Ammon's horn (tissue), 1 donor: ENCODE results near the gene DOCK4.

Experiments
- DNase-seq: peaks from one replicate; pipeline ENCODE4 v3.0.0-alpha.2; 2016; ENCODE audit warnings: low spot score

The DOCK4 gene

DNA sequence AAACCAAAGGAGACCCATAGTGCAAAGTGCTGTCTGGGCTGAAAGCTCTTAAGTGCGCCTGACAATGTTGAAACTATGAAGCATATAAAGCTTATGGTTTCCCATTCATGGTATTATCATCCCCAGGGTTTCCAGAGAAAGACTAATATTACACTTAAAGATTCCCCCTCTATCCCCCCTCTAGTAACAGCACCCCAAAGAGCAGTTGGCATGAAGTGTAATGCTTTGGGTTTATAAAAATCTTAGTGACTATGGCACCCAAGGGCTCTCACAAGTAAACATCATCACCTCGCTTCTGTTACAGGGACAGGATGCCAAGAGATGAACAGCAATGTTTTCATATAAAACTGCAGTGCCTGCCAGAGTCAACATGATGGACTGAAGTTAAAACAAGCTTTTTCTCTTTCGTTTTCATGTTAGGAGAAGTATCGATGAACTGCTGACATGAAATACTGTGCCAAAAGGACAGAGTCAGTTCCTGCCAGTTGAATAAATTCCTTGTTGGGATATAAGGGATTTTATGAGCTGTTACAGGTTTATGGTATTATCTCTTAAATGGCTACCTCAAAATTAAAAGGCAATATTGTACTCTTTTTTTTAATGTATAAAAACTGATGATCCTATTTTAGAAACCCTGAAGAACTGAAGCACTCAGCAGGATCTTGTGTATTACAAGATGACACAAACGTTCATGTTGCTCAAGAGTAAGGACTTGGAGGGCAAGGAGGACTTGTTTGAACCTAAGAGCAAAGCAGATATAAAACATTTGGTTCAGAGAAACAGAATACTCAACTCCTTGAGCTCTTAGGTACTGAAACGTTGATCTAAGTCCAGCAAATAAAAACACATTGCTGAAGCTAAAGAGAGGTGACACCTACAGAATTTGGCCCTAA, 440.2 kb downstream of the DOCK4 start:
- DNase-seq: no peak

DNA sequence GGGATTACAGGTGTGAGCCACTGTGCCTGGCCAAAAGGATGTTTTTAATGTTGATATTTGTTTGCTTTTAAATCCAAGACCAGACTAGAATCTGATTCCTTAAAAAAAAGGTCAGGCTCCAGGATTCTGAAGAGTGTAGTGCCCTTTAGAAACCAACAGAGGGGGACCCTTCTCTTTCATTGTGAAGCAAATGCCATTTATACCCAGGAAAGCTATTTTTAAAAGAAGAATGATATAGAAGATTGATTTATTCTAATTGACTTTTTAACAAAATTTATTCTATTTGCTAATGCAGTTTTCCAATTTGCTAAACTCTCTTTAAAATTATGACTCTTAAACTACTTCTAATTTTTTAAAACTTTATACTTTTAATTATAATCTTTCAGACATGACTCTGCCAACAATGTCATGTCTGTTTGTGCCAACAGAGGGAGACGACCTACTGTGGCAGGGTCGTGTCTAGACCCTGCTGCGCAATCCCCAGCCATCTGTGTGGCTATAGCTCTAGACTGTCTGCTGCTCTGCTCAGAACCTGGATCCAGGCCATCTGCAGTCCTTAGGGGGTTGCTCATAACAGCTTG, 442.9 kb downstream of the DOCK4 start:
- DNase-seq: no peak

- DNase-seq: no peak
Measured at GRCh38 chr7:111762799-111763198, 443.4 kb downstream of the DOCK4 start.

GRCh38 chr7:111762211-111762610, 444.0 kb downstream of the DOCK4 start:
- no peak for DNase-seq

GRCh38 chr7:111760043-111760442, 446.2 kb downstream of the DOCK4 start:
- DNase-seq: peak; percentile 37

DNA sequence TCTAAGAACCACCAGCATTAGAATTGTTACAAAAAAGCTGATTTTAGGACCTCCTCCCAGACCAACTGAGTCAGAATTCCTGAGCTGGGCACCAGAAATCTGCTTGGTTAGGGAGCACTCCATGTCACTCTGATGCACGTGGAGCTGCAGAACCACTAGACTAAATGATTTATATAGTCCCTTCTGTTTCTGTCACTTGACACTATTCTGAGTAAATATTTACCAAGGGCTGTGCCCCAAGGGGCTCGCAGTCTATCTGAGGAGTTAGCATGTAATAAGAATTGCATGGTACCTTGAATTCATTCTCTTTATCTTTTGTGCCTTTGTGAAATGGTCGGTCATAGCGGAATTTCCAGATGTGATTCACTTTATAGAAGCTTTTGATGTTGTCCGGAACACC, 447.9 kb downstream of the DOCK4 start:
- DNase-seq: no peak

DNA sequence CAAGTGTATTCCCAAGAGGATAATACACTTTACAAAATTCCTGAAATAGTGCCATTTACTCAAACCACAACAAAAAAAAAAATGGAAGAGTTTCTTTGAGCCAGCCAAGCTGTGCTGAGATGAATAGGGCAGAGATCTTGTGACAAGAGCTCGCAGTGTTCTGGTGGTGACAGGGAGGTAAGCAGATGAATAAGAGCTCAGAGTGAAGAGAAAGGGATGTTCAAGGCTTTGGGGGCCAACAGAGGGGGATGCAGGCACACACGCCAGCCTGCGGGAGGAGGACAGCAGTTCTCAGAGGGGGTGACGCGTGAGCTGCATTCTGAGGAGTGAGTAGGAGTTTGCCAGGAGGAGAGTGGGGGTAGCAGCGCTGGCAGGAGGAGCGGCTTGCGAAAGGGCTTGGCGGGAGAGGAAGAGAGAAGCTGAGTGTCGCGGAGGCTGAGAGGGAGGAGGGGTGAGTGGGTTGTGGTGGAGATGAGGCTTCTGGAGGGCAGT, 449.5 kb downstream of the DOCK4 start:
- DNase-seq: peak; percentile 96

DNA sequence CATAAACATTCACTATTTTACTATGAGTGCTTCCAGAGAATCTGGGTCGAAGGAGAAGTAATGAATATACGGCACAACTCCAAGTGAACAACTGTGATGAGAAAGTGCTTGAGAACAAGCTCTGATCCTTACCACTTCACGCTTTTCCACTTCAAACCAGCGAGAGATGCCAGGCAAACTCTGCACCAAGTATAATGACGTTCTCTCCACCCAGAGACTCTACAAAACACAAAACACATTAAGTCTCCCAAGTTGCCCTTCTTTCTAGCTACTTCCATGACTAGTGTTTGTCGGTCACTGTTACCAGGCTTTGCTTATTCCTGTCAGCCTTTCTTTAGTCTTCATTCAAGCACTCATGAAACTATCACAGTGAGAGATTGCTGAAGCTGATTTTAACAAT, 450.8 kb downstream of the DOCK4 start:
- DNase-seq: no peak

GRCh38 chr7:111753968-111754367, 452.2 kb downstream of the DOCK4 start:
- peak; percentile 62 for DNase-seq

- peak; percentile 76 for DNase-seq
Measured at GRCh38 chr7:111752022-111752582, 454.1 kb downstream of the DOCK4 start.

DNA sequence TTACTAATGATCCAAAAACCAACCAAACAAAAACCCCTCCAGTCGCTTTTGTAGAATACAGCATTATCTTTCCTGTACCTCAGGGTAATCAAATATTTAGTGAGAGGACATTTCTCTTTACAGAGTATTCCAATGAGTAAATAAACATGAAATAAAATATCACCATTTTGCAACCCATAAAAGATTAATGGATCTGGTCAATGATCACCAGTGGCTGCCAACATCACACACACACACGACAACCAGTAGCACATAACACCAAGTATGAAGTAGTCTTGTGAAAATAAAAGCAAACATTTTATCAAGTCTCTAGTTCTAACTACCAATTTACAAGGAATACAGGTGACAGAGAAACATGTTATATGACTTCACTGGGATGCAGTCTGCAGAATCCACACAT, 455.3 kb downstream of the DOCK4 start:
- DNase-seq: no peak

DNA sequence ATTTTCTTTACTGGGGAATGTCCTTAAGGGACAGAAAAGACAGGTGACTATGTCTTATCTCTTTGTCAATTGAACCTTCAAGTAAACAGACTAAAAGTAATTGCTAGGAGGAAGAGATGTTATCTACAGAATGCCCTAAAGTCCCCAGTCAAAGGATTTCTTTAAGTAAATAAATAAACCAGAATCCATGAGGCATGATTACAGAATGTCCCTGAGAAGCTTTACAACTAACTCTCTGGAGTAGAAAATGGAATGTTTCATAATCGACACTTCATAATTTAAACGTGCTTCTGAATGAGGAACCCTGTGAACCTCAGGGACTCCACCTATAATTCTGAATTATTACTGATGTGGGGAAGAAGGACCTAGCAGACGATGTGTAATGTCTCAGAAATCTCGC, 456.0 kb downstream of the DOCK4 start:
- DNase-seq: no peak

- no peak for DNase-seq
Measured at GRCh38 chr7:111749625-111750024, 456.6 kb downstream of the DOCK4 start.

DNA sequence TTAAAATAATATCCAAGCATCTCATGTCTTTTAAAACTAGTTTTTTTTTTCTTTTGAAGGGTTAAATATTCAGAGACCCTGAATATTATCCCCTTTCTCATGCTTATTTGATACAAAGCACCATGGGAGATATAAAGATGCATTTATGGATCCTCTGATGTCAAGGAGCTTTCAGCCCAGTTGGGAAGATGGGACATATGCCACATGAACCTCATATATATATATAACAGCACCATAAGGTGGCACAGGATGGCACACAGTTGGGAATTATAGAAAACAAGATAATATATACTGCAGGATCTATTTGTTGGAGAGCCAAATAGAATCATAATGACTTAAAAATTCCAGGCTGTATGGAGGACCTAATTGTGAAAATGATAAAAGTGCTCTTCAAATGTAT, 458.5 kb downstream of the DOCK4 start:
- DNase-seq: no peak

- DNase-seq: no peak
Measured at GRCh38 chr7:111746950-111747349, 459.2 kb downstream of the DOCK4 start.

- DNase-seq: no peak
Measured at GRCh38 chr7:111744501-111745155, 461.6 kb downstream of the DOCK4 start.

GRCh38 chr7:111743244-111743847, 462.9 kb downstream of the DOCK4 start:
- no peak for DNase-seq

DNA sequence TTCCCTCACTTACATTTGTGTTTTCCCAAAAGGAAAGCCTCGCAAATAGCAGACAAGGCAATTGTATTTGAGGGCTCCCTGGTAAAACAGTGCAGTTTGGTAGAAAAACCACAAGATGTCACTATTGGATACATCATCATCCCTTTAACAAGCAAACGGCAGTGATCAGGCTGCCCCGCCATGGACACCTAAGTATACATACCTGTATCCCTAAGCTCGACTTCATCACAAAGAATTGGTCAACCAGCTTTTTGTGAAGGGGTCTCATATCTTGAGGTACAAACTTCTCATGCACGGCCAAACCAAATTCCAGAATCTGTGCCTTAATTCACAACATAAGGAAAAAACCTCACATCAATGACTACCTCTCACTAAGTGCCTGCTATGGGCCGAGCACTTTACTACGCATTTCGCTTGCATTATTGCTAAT, 464.4 kb downstream of the DOCK4 start:
- peak; percentile 88 for DNase-seq

GRCh38 chr7:111740942-111741341, 465.3 kb downstream of the DOCK4 start:
- DNase-seq: no peak

GRCh38 chr7:111736552-111736874, 469.7 kb downstream of the DOCK4 start:
- DNase-seq: no peak

GRCh38 chr7:111735661-111736551, 470.3 kb downstream of the DOCK4 start:
- peak; percentile 86 for DNase-seq
